K562 (cell line): ENCODE data around the gene HHIPL1. TPM values are rescaled to one million over a fixed set of nuclear protein-coding genes. Genes with fewer than 3 reads are reported as not detected.

ENCODE experiments used
- ATAC-seq: fragments of 200-7000 bp; cut with Tn5 transposase; 3 replicates; pipeline ENCODE4 v1.9.1; 2020; ENCODE audit warnings: moderate library complexity
- BruUV-seq: library from RNA; stranded (reverse); fragments of 400-500 nt; replicated peaks from 2 replicates; lab custom pipeline; 2021; lab: Mats Ljungman, UMichigan
- CTCF ChIA-PET: fragments of 300-600 bp; formaldehyde crosslinking; extraction: SDS; loops from one replicate; lab custom pipeline; 2021; ENCODE audit warnings: low intra/inter-chr PET ratio; lab: Yijun Ruan, JAX
- POLR2A ChIA-PET: fragments of 300-600, 350-650 bp; sonication (Branson Sonifier 250); formaldehyde crosslinking; extraction: SDS; loops from one replicate; lab custom pipeline; 2021; ENCODE audit warnings: antibody characterized with exemption, inconsistent platforms; lab: Yijun Ruan, JAX
- DNase-seq, 4 experiments: peaks; one replicate each; pipeline versions ENCODE4 v3.0.0 to v3.0.0-alpha.2; 2011 to 2018; ENCODE audit warnings: low spot score in 3 of 4, mixed read lengths in 3 of 4; ENCODE audit errors: extremely low read depth in 1 of 4
- FAIRE-seq: peaks from 2 replicates; lab custom pipeline; 2011; peaks lifted over from hg19 to GRCh38; lab: Jason Lieb, UNC
- H2AFZ ChIP-seq: 2 replicates; pipeline ENCODE4 v1.6.0; 2011; ENCODE audit warnings: low read depth, low read length, control low read depth, inconsistent platforms
- H3K27ac ChIP-seq: fragments of 200-600 bp; 3 replicates; pipeline ENCODE4 v1.8.0; 2011; ENCODE audit warnings: low read depth, mild to moderate bottlenecking, control low read depth, inconsistent platforms, low read length, moderate library complexity, mixed read lengths; ENCODE audit errors: extremely low read depth
- H3K27me3 ChIP-seq, 2 experiments: fragments of 300-600 bp in 1 of 2; 2 replicates in 1 of 2; 3 replicates in 1 of 2; pipeline versions ENCODE4 v1.6.0 to v1.8.0; 2011; ENCODE audit warnings: inconsistent platforms in 2 of 2, low read length in 2 of 2, mild to moderate bottlenecking in 1 of 2, mixed read lengths in 1 of 2, moderate library complexity in 1 of 2; ENCODE audit not compliant: control insufficient read depth in 2 of 2, insufficient read depth in 2 of 2
- H3K36me3 ChIP-seq: fragments of 300-600 bp; 3 replicates; pipeline ENCODE4 v1.8.0; 2011; ENCODE audit warnings: mild to moderate bottlenecking, low read length, inconsistent platforms; ENCODE audit not compliant: control insufficient read depth, insufficient read depth
- H3K4me1 ChIP-seq, 2 experiments: fragments of 200-600 bp in 1 of 2; replicated peaks in 1 of 2; 2 replicates in 1 of 2; 3 replicates in 1 of 2; pipeline versions ENCODE4 v1.5.1 to v1.8.0; 2011; ENCODE audit warnings: inconsistent platforms in 2 of 2, low read length in 2 of 2, mild to moderate bottlenecking in 1 of 2, mixed read lengths in 1 of 2, moderate library complexity in 1 of 2; ENCODE audit not compliant: control insufficient read depth in 2 of 2, insufficient read depth in 2 of 2
- H3K4me2 ChIP-seq: 2 replicates; pipeline ENCODE4 v1.6.1; 2011; ENCODE audit warnings: low read length, control low read depth, inconsistent platforms, mixed read lengths; ENCODE audit not compliant: insufficient read depth
- H3K4me3 ChIP-seq: fragments of 200-600 bp; sonication (generic), shearing (Covaris generic); 2 replicates; pipeline ENCODE4 v1.5.1; 2016; ENCODE audit warnings: control low read depth, inconsistent platforms
- H3K79me2 ChIP-seq: fragments of 200-600 bp; 3 replicates; pipeline ENCODE4 v1.8.0; 2011; ENCODE audit warnings: low read length, inconsistent platforms; ENCODE audit not compliant: control insufficient read depth, insufficient read depth
- H3K9ac ChIP-seq, 2 experiments: 2 replicates each; pipeline versions ENCODE4 v1.6.0 to v1.6.1; 2011; ENCODE audit warnings: low read depth in 2 of 2, low read length in 2 of 2, control low read depth in 1 of 2, inconsistent platforms in 1 of 2, mild to moderate bottlenecking in 1 of 2, mixed read lengths in 1 of 2; ENCODE audit not compliant: insufficient read depth in 1 of 2
- H3K9me1 ChIP-seq: one replicate; pipeline ENCODE4 v1.6.0; 2011; ENCODE audit warnings: inconsistent platforms, mild to moderate bottlenecking, low read length, moderate library complexity; ENCODE audit not compliant: control insufficient read depth, insufficient read depth
- H3K9me3 ChIP-seq: replicated peaks from 2 replicates; pipeline ENCODE4 v1.5.1; 2011; ENCODE audit warnings: low read depth, low read length, inconsistent platforms; ENCODE audit not compliant: control insufficient read depth, insufficient read depth
- H4K20me1 ChIP-seq: replicated peaks from 2 replicates; pipeline ENCODE4 v1.6.1; 2011; ENCODE audit warnings: low read length, inconsistent platforms, mixed read lengths; ENCODE audit not compliant: control insufficient read depth, insufficient read depth
- ADNP ChIP-seq: fragments of 200-800 bp; sonication (Bioruptor generic); IDR thresholded peaks from 2 replicates; pipeline ENCODE4 v1.6.1; 2016; ENCODE audit warnings: missing genetic modification characterization, missing compliant biosample characterization
- ASH1L ChIP-seq: fragments of 450-650 bp; IDR thresholded peaks from 2 replicates; pipeline ENCODE4 v1.6.1; 2018; ENCODE audit warnings: borderline replicate concordance, mild to moderate bottlenecking, low read depth; ENCODE audit not compliant: partially characterized antibody
- DNMT1 ChIP-seq: fragments of 450-650 bp; IDR thresholded peaks from 2 replicates; pipeline ENCODE4 v1.6.1; 2016; ENCODE audit warnings: antibody characterized with exemption, mild to moderate bottlenecking
- KLF16 ChIP-seq: IDR thresholded peaks from 2 replicates; pipeline ENCODE4 v1.6.1; 2016; ENCODE audit warnings: antibody characterized with exemption
- MCM5 ChIP-seq: fragments of 450-650 bp; IDR thresholded peaks from 2 replicates; pipeline ENCODE4 v1.6.1; 2016; ENCODE audit warnings: low read depth
- RBM17 ChIP-seq: fragments of 200-400 bp; formaldehyde crosslinking; IDR thresholded peaks from 2 replicates; pipeline ENCODE4 v1.6.1; 2017; ENCODE audit warnings: low read depth, mild to moderate bottlenecking, low read length, borderline replicate concordance
- SMARCB1 ChIP-seq: IDR thresholded peaks from 2 replicates; pipeline ENCODE4 v1.6.1; 2011; ENCODE audit warnings: improper control_type of control experiment, low read depth; ENCODE audit not compliant: insufficient read length
- SNRNP70 ChIP-seq: fragments of 200-400 bp; formaldehyde crosslinking; optimal IDR thresholded peaks from 2 replicates; pipeline ENCODE3; 2017; ENCODE audit warnings: low read depth, low read length
- TCF7L2 ChIP-seq: fragments of 150-350 bp; IDR thresholded peaks from 2 replicates; pipeline ENCODE4 v1.6.1; 2016; ENCODE audit warnings: low read depth, mild to moderate bottlenecking, low read length, moderate library complexity
- ZNF133 ChIP-seq: fragments of 250-450 bp; sonication (Bioruptor Pico); IDR thresholded peaks from 2 replicates; pipeline ENCODE4 v1.4.0; 2020; ENCODE audit warnings: mild to moderate bottlenecking
- ZNF324 ChIP-seq: fragments of 250-450 bp; sonication (Bioruptor Pico); IDR thresholded peaks from 2 replicates; pipeline ENCODE4 v1.4.0; 2020; ENCODE audit warnings: mild to moderate bottlenecking
- WGBS: fragments of 100-300 bp; shearing (Covaris generic); methylation state at CpG from one replicate; pipeline ENCODE4 v1.1.6; 2016; ENCODE audit warnings: low coverage, mixed read lengths; ENCODE audit not compliant: insufficient coverage; ENCODE audit errors: missing lambda C conversion rate; 5-methylcytosine and 5-hydroxymethylcytosine counted together
- in situ Hi-C: fragments of 300-500 bp; cut with MboI; formaldehyde crosslinking; loops from 4 replicates; pipeline ENCODE4 v1.15.0; 2018; ENCODE audit warnings: inconsistent platforms, mixed read lengths
- intact Hi-C: fragments of 100-400 bp; cut with micrococcal nuclease; formaldehyde crosslinking; loops from 2 replicates; pipeline ENCODE4 v1.14.2; 2022
- polyA plus RNA-seq, 8 experiments: library from polyadenylated mRNA; depleted of rRNA in 4 of 8; stranded (reverse) in 5 of 8; unstranded in 3 of 8; fragments of >200 nt; fragmentation: Nextera tagmentation in 2 of 8; fragmentation: Illumina TruSeq in 1 of 8; extraction: Ambion mirVana in 2 of 8; extraction: Trizol in 1 of 8; gene quantifications; 2 replicates each; pipeline versions ENCODE4 v1.2.1 to v1.2.3, GENCODE V29; 2011 to 2014; ENCODE audit warnings: inconsistent platforms in 1 of 8, missing spikeins in 1 of 8
- total RNA-seq, 7 experiments: library from RNA; depleted of rRNA in 6 of 7; stranded (reverse); fragments of >200 nt in 6 of 7; fragmentation: Illumina TruSeq in 2 of 7; extraction: Trizol in 2 of 7; gene quantifications; 2 replicates each; pipeline versions ENCODE4 v1.2.1 to v1.2.3, GENCODE V29; 2011 to 2021; ENCODE audit warnings: low replicate concordance in 1 of 7
- TF ChIP-seq, protein P1 (sequence below): sonication (generic); formaldehyde crosslinking; IDR thresholded peaks from 2 replicates; pipeline ENCODE4 v1.8.1; 2023; ENCODE audit warnings: mild to moderate bottlenecking, missing genetic modification reagents, moderate library complexity
- TF ChIP-seq, protein P2 (sequence below): fragments of 450-650 bp; formaldehyde crosslinking; IDR thresholded peaks from 2 replicates; pipeline ENCODE4 v1.4.0; 2020; ENCODE audit warnings: mild to moderate bottlenecking, moderate library complexity
- TF ChIP-seq, protein P3 (sequence below): fragments of 450-650 bp; IDR thresholded peaks from 2 replicates; pipeline ENCODE4 v1.6.1; 2016; ENCODE audit warnings: borderline replicate concordance

HHIPL1 gene
- total and polyA plus RNA-seq, 9 of the 15 experiments (the other 6 are each of a cell fraction or from before 2014, with no cell fraction given) = not detected

DNA sequence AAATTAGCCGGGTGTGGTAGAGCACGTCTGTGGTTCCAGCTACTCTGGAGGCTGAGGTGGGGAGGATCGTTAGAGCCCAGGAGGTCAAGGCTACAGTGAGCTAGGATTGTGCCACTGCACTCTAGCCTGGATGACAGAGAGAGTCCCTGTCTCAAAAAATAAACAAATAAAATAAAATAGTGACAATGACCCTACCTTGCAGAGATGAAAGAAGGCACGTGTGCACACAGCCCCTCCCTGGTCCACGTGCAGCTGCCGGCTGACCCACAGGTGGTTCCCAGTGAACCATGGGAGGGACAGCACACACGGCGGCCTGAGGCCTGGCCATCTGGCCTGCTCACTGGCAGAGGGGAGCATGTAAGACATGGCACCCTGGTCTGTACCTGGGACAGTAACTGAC is 4.7 kb downstream of the HHIPL1 start:
- Histone ChIP-seq H3K27me3 (peaks cover 3 to 63% of the 10 kb centered on the region in 2 experiments; a peak in 4 of 5 replicates), H3K4me3 (no peak overlapping the region), H3K27ac (no peak overlapping the region), H3K9me3 (no peaks in the 10 kb centered on the region), H3K36me3 (no peaks in the 10 kb centered on the region), H3K79me2 (no peaks in the 10 kb centered on the region), H3K4me1 (peaks cover 0 to 13% of the 10 kb centered on the region in 2 experiments; a peak in 2 of 5 replicates), H2AFZ (no peak overlapping the region), H4K20me1 (peaks cover 5% of the 10 kb centered on the region; the same call in 1 of the 2 replicates), H3K4me2 (no peak overlapping the region), H3K9ac (no peak overlapping the region), H3K9me1 (no peaks in the 10 kb centered on the region)
- TF ChIP-seq ADNP (tag) = no peak
- no peak for TF ChIP-seq ZNF133 (CRISPR knock-in tag)
- TF ChIP-seq SNRNP70 = no peak
- TF ChIP-seq, protein P1, sequence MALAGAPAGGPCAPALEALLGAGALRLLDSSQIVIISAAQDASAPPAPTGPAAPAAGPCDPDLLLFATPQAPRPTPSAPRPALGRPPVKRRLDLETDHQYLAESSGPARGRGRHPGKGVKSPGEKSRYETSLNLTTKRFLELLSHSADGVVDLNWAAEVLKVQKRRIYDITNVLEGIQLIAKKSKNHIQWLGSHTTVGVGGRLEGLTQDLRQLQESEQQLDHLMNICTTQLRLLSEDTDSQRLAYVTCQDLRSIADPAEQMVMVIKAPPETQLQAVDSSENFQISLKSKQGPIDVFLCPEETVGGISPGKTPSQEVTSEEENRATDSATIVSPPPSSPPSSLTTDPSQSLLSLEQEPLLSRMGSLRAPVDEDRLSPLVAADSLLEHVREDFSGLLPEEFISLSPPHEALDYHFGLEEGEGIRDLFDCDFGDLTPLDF (CRISPR knock-in tag) = no peak
- TF ChIP-seq DNMT1 = no peak
- TF ChIP-seq RBM17 = no peak
- no peak for TF ChIP-seq MCM5
- TF ChIP-seq SMARCB1 = no peak
- no peak for TF ChIP-seq TCF7L2
- TF ChIP-seq, protein P2, sequence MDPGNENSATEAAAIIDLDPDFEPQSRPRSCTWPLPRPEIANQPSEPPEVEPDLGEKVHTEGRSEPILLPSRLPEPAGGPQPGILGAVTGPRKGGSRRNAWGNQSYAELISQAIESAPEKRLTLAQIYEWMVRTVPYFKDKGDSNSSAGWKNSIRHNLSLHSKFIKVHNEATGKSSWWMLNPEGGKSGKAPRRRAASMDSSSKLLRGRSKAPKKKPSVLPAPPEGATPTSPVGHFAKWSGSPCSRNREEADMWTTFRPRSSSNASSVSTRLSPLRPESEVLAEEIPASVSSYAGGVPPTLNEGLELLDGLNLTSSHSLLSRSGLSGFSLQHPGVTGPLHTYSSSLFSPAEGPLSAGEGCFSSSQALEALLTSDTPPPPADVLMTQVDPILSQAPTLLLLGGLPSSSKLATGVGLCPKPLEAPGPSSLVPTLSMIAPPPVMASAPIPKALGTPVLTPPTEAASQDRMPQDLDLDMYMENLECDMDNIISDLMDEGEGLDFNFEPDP (CRISPR knock-in tag) = no peak
- TF ChIP-seq, protein P3, sequence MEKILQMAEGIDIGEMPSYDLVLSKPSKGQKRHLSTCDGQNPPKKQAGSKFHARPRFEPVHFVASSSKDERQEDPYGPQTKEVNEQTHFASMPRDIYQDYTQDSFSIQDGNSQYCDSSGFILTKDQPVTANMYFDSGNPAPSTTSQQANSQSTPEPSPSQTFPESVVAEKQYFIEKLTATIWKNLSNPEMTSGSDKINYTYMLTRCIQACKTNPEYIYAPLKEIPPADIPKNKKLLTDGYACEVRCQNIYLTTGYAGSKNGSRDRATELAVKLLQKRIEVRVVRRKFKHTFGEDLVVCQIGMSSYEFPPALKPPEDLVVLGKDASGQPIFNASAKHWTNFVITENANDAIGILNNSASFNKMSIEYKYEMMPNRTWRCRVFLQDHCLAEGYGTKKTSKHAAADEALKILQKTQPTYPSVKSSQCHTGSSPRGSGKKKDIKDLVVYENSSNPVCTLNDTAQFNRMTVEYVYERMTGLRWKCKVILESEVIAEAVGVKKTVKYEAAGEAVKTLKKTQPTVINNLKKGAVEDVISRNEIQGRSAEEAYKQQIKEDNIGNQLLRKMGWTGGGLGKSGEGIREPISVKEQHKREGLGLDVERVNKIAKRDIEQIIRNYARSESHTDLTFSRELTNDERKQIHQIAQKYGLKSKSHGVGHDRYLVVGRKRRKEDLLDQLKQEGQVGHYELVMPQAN = no peak
- no peak for TF ChIP-seq KLF16
- TF ChIP-seq ASH1L = no peak
- TF ChIP-seq ZNF324 (CRISPR knock-in tag) = no peak
- in situ Hi-C loops (no loop called here), intact Hi-C loops (no loop called here)
- POLR2A ChIA-PET = interaction anchor here (0.6 to 1.1 kb wide), 2 partner anchors 9 to 169 kb away, joined by 3 read pairs; partner anchors contain the start of genes CCNK and SETD3
- no TSS peak for BruUV-seq
- CTCF ChIA-PET = no interaction called here
- 8% methylated on average over 7 of the region's 8 CpGs for WGBS
- DNase-seq (no peak), ATAC-seq (no peak), FAIRE-seq (no peak)
